GM19395 (cell line): Measurements from ENCODE around the gene NDUFB8.
A peak's percentile ranks its signal among the peaks of the same experiment; 100 is the strongest.

ENCODE experiments used
- ATAC-seq: cut with Tn5 transposase; IDR thresholded peaks from one replicate; pipeline ENCODE4 v1.9.1; 2021; ENCODE audit warnings: mild to moderate bottlenecking, moderate library complexity; ENCODE audit not compliant: unreplicated experiment

The NDUFB8 gene

GRCh38 chr10:100508691-100509150 lies 20.9 kb downstream of the NDUFB8 start:
- ATAC-seq: peak; percentile 58

DNA sequence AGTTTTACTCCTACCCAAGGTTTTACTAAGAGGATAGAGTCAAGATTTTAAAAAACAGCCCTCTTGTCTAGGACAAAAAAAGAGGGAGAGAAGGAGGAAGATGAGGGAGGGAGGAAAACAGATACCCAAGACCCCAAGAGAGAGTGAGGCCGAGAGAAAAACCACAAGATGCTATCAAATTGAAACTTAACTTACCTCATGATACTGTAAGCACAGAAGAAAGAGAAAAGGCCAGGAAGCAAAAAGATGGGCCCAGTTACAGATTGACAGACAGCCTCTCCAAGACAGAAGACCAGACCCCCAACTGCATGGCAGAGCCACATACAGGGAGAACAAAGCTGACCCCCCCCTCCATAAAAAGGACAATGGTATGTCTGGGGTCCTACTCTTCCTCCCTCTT lies 21.4 kb downstream of the NDUFB8 start:
- ATAC-seq: no peak

- ATAC-seq: no peak
Observed at GRCh38 chr10:100507357-100507732, 22.3 kb downstream of the NDUFB8 start.

DNA sequence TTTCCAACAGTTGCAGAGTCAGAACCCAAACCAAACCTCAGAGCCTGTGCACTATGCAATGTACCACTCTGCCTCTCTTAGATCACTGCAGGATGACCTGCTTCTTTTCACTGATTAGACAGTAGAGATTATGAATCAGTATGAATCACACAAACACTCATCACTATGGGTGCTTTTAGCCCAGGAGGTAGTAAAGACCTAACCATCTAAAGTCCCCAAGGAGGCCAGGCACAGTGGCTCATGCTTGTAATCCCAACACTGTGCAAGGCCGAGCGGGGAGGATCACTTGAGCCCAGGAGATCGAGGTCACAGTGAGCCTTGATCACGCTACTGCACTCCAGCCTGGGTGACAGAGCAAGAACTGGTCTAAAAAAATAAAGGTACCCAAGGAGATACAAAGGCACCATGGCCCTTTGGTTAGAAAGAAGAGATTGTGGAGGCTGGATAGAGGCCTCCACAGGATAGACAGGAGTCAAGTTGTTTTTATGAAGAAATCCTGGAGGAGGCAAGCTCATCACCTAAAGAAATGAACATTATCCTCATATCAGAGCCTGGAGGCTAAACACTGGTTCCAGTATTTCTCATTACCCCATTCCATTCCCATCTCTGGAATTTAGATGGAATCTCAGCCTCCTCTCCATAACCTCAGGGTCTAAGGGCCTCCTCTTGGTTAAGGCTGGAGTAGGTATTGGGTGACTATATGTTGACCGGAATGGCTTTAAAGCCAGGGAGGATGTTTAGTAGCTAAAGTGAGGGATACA lies 22.9 kb downstream of the NDUFB8 start:
- no peak for ATAC-seq

DNA sequence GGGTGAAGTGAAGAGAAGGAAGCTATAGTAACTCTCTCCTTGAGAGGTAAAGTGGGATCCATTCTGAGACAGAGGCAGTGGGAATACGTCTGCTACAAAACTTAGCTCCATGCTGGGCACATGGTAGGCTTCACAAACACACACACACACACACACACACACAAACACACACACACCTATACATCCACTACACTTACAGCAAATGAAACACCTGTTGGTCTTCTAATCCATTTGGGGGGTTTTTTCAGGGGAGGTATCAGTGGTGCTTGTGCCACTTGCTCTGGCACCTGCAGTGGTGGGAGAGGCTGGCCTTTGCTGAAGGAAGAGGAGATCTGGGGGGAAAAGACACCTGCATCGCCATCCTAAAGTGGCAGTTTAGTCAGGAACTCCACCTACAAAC lies 24.5 kb downstream of the NDUFB8 start:
- ATAC-seq: no peak

GRCh38 chr10:100504096-100504495 lies 25.6 kb downstream of the NDUFB8 start:
- ATAC-seq: no peak

GRCh38 chr10:100502926-100503494 lies 26.7 kb downstream of the NDUFB8 start:
- no peak for ATAC-seq

DNA sequence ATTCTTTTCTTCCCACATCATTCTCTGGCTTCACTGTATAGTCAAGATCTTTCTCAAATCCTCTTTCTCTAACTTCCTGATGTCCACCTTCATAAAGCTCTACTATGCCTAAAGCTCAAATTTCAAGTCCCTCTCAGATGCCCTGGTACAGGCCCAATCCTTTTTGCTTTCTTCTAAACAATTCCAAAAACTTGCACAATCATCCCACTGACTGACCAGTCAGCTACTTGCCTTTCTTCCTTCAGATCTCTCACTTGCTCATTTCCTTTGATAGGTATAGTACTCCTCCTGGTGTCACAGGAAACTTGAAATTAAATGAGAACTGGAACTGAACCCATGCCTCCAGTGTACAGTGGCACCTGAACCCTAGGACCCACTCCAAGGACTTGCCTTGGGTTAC lies 28.2 kb downstream of the NDUFB8 start:
- ATAC-seq: no peak

DNA sequence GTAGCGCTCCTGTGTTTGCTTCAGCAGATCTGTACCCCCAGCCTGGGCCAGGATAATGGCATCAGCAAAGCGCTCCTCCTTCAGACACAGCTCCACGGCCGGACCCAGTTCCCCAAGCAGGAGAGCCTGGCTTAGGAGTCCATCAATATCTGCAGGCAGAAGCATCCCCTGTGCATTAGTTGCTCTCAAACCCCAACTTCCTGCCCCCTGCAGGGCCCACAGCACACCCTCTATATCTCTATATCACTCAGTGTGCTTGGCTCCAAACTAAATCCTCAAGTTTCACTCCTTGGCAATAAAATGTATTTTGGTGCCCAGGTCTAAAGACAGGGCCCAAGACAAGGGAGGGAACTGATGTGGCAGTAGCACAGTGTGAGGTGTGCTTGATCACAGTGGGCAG lies 31.6 kb downstream of the NDUFB8 start:
- ATAC-seq: no peak

DNA sequence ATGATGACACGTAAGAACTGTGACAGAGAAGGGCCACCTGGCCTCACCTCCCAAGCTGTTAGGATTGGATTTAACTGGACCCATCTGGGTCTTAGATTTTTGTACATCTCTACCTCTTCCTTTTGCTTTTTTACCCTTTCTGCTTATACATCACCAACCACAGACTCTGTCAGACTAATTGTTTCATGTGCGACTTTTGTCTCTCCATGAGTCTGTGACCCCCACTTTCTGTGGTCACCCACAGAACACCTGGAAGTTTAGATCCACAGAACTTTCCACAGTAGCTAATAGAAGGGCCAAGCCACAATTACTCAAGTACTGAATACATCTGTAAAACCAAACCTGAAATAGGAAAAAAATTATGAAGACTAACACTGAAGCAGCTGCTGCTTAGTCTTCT lies 33.1 kb downstream of the NDUFB8 start:
- ATAC-seq: no peak

DNA sequence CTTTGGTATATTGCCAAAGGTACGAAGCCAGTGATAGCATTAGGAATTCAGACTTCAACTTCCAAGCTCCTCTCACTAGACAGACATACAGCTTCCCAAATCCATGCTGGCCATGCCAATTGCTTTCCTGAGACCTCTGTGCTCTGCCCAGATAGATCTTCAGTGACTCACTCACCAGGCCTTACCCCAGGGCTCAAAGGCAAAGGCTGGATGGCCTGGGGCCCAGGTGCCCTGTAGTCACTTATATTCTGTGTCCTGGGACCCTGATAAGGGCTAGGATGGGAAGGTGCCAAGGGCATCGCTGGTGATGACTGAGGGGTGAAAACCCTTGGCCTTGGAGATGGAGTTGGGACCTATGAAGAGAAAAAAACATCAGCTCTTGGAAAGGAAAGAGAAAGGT lies 39.1 kb downstream of the NDUFB8 start:
- ATAC-seq: no peak

- ATAC-seq: no peak
Observed at GRCh38 chr10:100489396-100489795, 40.3 kb downstream of the NDUFB8 start.

- ATAC-seq: no peak
Observed at GRCh38 chr10:100487529-100487928, 42.1 kb downstream of the NDUFB8 start.

GRCh38 chr10:100485801-100486495 lies 43.7 kb downstream of the NDUFB8 start:
- no peak for ATAC-seq

DNA sequence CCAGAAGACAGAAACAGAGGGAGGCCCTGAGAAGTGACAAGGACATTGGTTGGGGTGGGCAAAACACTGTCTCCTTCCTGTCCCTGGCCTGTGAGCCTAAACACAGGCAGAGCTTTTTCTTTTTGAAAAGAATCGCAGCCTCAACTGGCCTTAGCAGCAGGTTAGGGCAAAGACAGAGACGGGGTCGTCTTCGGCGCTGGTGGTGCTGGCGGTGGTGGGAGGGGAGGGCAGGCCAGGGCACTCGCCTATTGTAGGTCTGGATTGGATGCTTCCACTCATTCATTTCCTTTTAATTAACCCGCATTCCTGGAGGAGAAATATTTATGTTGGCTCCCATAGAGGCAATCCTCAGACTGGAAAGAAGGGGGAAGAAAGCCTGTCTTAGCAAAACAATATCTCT lies 44.3 kb downstream of the NDUFB8 start:
- ATAC-seq: no peak

- ATAC-seq: no peak
Observed at GRCh38 chr10:100483876-100484666, 45.6 kb downstream of the NDUFB8 start.

DNA sequence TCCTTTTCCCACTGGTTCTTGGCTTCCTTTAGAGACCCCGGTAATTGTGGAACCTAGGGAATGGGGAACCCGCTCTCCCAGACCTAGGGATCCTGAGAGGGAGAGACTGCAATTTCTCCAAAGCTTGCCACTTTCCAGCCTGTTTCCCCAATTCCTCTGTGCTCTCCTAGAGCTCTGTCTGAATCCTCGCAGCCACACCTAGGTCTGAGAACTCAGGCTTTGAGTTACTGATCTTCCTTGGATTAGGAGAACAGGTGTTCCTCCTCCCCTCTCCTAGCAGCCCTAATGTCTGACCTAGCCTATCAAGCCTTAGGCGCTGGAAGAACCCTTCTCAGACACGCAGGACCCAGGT lies 46.9 kb downstream of the NDUFB8 start:
- ATAC-seq: no peak

DNA sequence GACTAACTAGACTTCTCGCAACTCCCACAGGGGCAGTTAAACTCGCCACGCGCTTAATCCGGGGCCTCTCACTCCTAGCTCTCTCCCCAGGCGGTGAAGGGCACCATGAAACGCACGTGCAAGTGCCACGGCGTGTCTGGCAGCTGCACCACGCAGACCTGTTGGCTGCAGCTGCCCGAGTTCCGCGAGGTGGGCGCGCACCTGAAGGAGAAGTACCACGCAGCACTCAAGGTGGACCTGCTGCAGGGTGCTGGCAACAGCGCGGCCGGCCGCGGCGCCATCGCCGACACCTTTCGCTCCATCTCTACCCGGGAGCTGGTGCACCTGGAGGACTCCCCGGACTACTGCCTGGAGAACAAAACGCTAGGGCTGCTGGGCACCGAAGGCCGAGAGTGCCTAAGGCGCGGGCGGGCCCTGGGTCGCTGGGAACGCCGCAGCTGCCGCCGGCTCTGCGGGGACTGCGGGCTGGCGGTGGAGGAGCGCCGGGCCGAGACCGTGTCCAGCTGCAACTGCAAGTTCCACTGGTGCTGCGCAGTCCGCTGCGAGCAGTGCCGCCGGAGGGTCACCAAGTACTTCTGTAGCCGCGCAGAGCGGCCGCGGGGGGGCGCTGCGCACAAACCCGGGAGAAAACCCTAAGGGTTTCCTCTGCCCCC lies 47.4 kb downstream of the NDUFB8 start:
- ATAC-seq: peak; percentile 39

- peak; percentile 99 for ATAC-seq
Observed at GRCh38 chr10:100481462-100482081, 48.1 kb downstream of the NDUFB8 start.

GRCh38 chr10:100480002-100480401 lies 49.7 kb downstream of the NDUFB8 start:
- no peak for ATAC-seq
